Measurements from ENCODE around the gene LMNA.
A peak's percentile ranks its signal among the peaks of the same experiment; 100 is the strongest.
"Not testable (repeated sequence)": the region's sequence is repeated elsewhere in the genome, so short reads cannot be mapped to it uniquely, and the experiment has no call there.

The LMNA gene

DNA sequence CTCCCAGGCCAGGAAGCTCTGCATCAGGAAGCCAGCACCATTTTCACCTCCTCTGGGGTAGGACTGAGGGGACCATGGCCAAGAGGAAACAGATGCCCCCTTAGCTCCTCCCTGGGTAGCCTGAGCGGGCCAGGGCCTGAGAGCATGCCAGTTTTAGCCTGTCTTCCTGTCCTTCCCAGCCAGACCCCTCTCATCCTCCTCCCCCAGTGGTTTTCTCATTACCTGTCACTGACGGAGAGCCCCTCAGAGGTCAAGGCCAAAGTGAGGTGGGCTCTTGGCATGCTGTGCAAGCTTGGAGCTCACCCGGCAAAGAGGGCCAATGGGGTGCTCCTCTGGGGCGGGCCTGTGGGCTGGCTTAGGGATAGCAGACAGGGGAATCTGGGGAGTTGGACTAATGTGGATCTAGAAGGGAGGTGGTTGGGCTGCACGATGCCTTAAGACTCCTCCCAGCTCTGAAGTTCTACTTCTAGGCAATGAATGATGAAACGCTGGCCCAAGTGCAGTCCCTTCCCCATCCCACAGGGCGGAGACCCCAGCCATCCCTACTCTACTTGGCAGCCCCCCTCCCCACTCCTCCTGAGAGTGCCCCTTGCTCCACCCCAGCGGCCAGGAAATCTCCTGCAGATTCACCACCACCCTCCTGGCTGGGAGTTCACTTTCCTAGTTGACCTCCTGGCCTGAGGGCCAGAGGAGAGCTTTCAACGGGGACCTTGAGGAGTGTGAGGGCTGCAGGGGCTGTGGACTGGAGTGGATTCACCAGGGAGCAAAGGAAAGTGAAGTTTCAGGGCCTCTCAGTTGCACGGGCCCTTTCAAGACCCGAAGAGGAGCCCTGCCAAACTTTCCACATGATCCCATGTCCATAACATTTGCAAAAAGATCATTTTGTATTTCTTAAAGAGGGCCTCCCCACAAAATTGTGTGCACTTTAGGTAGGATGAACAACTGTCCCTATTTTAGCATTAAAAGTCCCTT is 9.4 kb upstream of the LMNA start:
- no peak for DNase-seq (ENCODE audit: low spot score)

GRCh38 chr1:156106624-156107488 is 7.7 kb upstream of the LMNA start:
- no peak for DNase-seq (ENCODE audit: low spot score)

- DNase-seq (ENCODE audit: low spot score) = no peak
Measured at GRCh38 chr1:156108057-156108456, 6.5 kb upstream of the LMNA start.

DNA sequence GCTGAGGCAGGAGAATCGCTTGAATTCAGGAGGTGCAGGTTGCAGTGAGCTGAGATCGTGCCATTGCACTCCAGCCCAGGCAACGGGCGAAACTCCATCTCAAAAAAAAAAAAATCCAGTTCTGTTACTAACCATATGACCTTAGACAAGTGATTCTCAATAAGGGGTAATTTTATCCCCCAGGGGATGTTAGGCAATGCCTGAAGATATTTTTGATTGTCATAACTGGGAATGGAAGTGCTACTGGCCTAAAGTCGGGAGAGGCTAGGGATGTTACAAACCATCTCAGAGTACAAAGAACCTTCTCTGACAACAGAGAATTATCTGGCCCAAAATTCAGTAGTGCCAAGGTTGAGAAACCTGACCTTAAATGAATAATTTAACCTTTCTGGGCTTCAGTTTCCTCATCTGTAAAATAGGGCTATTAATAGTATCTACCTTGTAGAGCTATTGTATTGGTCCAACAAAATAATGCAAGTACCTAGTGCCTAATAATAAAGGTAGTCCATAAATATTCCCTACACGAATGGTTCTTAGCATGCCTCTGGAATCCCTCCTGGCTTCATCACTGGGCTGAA is 5.8 kb upstream of the LMNA start:
- no peak for DNase-seq (ENCODE audit: low spot score)

DNA sequence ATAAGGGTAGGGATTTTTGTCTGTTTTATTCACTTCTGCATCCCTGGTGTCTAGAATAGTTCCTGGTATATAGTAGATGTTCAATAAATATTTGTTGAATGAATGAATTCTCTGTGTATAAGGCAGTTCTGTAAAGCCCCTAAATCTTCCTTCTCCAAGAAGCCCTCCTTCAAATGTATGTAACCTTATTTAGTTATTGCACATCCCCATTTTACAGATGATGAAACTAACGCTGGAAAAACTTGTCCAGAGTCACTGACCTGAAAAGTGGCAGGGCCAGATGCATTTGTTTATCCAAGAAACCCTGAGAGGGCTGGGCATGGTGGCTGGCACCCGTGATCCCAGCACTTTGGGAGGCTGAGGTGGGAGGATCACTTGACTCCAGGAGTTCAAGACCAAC is 4.3 kb upstream of the LMNA start:
- DNase-seq (ENCODE audit: low spot score) = no peak

DNA sequence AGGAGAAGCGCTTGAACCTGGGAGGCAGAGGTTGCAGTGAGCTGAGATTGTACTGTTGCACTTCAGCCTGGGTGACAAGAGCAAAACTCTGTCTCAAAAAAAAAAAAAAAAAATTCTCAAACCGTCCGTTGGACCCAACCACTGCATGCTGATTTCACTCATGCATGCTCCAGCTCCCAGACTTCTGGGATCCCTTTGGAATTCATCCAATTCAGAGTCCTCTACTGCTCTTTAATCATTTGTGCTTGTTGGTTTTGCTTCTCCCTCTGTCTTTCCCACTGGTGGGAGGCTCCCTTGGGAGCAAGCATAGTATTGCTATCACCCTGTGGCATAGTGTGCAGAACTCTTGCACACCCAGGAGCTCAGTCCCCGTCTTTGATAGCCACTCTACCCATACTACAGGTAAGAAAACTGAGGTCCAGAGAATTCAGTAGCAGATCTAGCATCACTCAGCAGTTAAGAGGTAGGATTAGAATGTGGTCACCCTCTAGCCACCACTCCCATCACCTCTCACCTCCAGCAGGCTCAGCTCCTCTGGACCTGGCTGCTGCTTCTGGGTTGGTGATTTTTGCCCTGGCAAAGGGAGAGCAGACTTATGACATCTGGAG is 3.1 kb upstream of the LMNA start:
- DNase-seq (ENCODE audit: low spot score) = no peak

DNA sequence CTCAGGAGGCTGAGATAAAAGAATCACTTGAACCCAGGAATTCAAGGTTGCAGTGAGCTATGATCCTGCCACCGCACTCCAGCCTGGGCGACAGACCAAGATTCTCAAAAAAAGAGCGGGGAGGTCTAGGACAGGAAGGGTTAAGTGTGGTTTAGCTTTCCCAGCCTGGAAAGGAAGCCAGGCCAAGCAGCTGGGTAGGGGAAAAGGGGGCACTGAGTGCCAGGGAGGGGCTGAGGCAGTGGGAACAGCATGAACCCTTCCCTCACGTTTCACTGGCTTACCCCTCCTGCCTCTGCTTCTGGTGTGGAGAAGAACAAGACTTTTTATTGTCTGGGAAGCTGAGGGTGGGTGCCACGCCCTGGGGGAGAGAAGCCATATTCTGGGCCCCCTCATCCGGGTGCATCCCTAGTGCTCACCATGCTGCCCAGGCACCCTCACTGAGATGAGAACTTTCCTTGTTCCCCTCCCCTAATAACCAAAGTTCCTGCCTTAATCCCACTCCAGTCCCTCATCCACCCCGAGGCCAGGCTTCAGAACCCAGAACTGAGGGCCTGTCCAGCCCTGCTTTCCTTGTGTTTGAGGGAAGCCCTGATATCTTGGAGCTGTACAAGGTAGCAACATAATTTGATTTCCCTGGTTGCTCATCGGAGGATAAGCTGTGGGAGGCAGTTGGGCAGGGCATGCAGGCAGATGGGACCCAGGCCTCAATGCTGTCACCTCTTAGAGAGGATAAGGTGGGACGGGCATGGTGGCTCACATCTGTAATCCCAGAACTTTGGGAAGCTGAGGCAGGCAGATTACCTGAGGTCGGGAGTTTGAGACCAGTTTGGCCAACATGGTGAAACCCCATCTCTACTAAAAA is 2.0 kb upstream of the LMNA start:
- no peak for DNase-seq (ENCODE audit: low spot score)

- DNase-seq (ENCODE audit: low spot score) = no peak
Measured at GRCh38 chr1:156113282-156113950, 1.1 kb upstream of the LMNA start.

DNA sequence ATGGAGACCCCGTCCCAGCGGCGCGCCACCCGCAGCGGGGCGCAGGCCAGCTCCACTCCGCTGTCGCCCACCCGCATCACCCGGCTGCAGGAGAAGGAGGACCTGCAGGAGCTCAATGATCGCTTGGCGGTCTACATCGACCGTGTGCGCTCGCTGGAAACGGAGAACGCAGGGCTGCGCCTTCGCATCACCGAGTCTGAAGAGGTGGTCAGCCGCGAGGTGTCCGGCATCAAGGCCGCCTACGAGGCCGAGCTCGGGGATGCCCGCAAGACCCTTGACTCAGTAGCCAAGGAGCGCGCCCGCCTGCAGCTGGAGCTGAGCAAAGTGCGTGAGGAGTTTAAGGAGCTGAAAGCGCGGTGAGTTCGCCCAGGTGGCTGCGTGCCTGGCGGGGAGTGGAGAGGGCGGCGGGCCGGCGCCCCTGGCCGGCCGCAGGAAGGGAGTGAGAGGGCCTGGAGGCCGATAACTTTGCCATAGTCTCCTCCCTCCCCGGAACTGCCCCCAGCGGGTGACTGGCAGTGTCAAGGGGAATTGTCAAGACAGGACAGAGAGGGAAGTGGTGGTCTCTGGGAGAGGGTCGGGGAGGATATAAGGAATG is 505 bp downstream of the LMNA start:
- no peak for DNase-seq (ENCODE audit: low spot score)

DNA sequence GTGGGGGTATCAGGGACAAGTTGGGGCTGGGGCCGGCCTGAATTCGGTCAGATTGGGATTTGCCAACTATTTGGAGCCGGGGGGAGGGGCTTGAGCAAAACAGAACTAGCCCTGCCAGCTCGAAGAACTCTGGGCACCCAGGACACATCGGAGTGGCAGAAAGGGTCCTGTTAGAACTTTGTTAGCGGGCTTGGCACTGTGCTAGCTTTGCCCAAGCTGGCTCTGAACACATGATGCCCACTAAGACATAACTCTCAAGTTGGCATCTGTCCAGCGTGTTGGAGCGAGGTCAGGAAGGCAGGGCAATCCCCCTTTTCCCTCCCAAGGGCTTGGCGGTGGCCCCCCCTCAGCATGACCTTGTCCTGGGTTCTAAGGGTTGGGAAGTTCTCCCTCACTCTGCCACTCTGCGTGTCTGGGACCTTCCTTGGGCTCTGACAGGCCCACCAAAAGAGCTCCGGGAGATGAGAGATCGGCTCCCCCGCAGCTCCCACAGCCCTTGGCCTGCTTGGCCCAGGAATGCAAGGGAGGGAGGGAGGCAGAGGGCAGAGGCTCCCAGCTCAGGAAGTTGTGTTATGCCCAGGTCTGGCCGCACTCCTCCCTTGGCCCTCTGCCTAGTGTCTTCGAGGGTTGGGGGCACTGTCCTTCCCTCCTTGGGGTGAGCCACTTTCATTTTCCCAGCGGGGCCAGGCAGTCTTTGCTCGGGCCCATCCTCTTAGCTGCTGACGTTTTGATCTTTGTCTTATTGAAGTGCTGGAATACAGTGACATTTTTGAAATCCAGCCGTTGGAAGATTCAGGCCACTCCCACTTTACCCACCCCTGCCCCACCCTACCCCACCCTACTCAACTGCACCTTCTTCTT is 1.2 kb downstream of the LMNA start:
- DNase-seq (ENCODE audit: low spot score) = no peak

DNA sequence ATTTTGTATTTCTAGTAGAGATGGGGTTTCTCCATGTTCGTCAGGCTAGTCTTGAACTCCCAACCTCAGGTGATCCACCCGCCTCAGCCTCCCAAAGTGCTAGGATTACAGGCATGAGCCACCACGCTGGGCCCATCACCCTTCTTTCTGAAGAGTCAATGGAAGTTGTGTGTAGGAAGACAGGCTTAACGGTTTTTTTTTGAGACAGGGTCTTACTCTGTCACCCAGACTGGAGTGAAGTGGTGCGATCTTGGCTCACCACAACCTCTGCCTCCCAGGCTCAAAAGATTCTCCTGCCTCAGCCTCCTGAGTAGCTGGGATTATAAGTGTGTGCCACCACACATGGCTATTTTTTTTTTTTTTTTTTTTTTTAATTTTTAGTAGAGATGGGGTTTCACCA is 2.2 kb downstream of the LMNA start:
- not testable (repeated sequence) for DNase-seq (ENCODE audit: low spot score)

DNA sequence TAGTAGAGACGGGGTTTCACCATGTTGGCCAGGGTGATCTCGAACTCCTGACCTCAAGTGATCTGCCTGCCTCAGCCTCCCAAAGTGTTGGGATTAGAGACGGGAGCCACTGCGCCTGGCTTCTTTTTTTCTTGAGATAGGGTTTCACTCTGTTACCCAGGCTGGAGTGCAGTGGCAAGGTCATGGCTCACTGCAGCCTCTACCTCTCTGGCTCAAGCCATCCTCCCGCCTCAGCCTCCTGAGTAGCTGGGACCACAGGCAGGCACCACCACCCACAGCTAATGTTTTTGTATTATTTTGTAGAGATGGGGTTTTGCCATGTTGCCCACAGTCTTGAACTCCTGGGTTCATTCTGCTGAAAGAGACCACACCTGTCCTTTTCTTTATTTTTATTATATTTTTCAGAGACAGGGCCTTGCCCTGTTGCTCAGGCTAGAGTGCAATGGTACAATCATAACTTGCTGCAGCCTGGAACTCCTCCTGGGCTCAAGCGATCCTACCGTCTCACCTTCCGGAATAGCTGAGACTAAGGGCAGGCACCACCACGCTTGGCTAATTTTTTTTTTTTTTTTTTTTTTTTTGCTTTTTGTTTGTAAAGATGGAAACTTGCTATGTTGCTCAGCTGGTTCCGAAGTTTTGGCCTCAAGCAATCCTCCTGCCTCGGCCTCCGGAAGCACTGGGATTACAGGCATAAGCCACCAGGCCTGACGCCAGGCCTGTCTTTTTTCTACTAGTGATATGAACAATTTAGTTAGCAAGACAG is 3.1 kb downstream of the LMNA start:
- DNase-seq (ENCODE audit: low spot score) = no peak

DNA sequence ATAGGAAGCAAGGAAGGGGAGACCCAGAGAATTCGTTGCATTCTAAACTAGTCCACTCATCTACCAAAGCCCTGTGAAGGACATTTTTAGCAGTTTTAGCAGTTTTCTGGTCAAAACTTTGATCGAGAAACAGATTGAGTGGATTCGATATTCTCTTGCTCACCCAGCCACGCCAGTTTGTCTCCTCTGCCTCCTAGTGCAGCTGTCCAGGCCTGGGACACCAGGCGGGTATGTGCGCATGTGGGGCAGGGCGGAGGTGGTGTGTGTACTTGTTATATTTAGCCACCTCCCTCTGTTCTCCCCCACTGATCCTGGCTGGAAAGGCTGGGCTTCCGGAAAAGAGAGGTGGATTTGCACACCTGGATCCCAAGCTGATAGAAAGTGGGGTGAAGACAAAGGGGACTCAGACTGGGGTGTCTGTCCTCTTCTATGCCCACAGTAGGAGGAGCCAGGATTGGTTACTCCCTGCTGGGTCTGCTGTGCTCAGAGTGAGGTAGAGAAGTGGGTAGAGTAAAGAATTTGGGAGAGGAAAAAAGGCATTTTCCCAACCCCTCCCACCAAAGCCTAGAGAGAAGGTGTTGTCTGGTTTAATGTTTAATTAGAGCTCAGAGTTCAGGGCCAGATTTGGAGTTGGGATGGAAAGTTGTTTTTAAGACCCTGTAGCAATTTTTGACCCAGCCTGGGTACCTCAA is 3.8 kb downstream of the LMNA start:
- no peak for DNase-seq (ENCODE audit: low spot score)

DNA sequence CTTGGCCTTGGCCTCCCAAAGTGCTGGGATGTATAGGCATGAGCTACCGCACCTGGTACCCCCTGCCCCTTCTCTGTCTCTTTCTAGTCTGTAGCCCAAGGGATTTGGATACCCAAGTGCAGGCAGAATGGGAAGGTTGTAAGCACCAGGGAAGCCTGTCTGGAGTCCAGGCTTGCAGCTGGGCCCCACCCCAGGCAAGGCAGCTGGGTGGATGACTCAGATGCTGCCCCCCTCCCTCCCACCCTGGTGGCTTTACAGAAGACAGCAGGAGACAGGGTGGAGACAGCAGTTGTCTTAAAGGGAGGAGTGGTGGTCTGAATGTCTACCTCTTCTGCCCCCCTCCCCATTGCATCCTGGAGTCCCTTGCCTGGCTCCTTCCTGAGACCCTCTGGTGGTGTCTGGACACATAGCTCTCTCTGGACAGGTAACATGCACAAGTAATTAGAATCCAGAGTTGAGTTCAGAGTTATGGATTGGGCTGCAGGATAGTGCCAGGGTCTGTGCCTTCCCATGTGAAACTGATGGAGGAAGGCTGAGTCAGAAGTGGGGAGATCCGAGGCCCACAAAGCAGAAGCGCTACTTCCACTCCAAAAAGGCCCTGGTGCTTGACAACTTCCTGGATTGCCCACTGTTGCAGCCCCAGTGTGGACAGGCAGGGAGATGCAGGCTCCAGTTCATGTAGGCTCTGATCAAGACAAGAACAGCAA is 5.1 kb downstream of the LMNA start:
- DNase-seq (ENCODE audit: low spot score) = peak; percentile 63

DNA sequence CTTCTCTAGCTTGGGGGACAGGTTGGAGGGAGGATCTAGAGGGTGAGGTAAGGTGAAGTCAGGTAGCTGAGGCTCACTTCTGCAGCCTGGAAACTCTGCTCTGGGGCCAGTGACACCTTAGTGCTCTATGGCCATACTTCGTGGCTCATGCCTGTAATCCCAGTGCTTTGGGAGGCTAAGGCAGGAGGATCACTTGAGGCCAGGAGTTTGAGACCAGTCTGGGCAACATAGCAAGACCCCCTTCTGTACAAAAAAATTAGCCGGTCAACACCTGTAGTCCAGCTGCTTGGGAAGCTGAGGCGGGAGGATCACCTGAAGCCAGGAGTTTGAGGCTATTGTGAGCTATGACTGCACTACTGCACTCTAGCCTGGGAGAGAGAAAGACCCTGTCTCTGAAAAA is 5.8 kb downstream of the LMNA start:
- DNase-seq (ENCODE audit: low spot score) = no peak

DNA sequence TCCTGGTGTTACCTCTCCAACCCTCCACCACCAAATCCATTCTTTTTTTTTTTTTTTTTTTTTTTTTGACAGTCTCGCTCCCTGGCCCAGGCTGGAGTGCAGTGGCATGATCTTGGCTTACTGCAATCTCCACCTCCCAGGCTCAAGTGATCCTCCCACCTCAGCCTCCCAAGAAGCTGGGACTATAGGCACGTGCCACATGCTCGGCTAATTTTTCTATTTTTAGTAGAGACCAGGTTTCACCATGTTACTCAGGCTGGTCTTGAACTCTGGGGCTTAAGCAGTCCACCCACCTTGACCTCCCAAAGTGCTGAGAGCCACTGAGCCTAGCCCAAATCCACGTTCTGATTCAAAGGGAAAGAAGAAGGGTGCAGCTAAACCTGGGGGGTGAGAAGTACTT is 6.5 kb downstream of the LMNA start:
- DNase-seq (ENCODE audit: low spot score) = not testable (repeated sequence)

DNA sequence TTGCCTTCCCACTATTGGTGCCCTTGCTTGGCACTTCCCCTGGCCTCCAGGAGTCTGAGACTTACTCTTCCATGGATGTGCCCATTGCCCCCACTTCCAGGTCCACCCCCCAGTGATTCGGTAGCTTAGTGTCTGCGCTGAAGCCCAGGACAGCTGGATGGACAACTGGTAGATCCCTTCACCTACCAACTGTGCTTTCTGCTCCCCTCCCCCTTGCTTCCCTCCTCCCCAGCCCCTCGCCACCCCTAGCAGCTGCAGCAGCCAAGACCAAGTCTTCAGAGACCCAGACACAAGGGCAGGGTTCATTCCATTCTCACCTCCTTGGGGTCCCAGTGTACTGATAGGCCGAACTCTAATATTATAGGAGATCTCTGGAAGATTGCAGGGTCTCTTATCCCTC is 6.9 kb downstream of the LMNA start:
- no peak for DNase-seq (ENCODE audit: low spot score)

All from AG08396 (cell line).